Psoas muscle (tissue), 8 donors: Measurements from ENCODE around the gene LGMN. TPM values are rescaled to one million over a fixed set of nuclear protein-coding genes. Genes with fewer than 3 reads are reported as not detected.
A peak's percentile ranks its signal among the peaks of the same experiment; 100 is the strongest.

Source experiments
- ATAC-seq, 4 donors: fragments of 200-7000 bp; cut with Tn5 transposase; one replicate each; pipeline ENCODE4 v1.9.1; 2020; ENCODE audit warnings: moderate library complexity in 3 of 4, mild to moderate bottlenecking in 2 of 4
- DNase-seq, 2 donors: peaks; one replicate each; pipeline ENCODE4 v3.0.0-alpha.2; 2020
- H3K27ac ChIP-seq: fragments of 200-600 bp; one replicate; pipeline ENCODE4 v1.8.0; 2022
- H3K27me3 ChIP-seq, 3 donors: fragments of 200-600 bp in 1 of 3; one replicate each; pipeline versions ENCODE4 v1.6.1 to v1.8.0; 2013 to 2022; ENCODE audit warnings: low read length in 2 of 3, mild to moderate bottlenecking in 2 of 3, moderate library complexity in 1 of 3; ENCODE audit not compliant: insufficient read depth in 3 of 3
- H3K36me3 ChIP-seq, 2 donors: fragments of 200-600 bp in 1 of 2; one replicate each; pipeline versions ENCODE4 v1.6.1 to v1.8.0; 2013 to 2022; ENCODE audit warnings: low read depth in 1 of 2, mild to moderate bottlenecking in 1 of 2, moderate library complexity in 1 of 2; ENCODE audit not compliant: insufficient read depth in 1 of 2
- H3K4me1 ChIP-seq: fragments of 200-600 bp; one replicate; pipeline ENCODE4 v1.8.0; 2022
- H3K4me3 ChIP-seq: fragments of 200-600 bp; one replicate; pipeline ENCODE4 v1.8.0; 2022; ENCODE audit warnings: mild to moderate bottlenecking
- H3K9me3 ChIP-seq: fragments of 200-600 bp; one replicate; pipeline ENCODE4 v1.8.0; 2022
- WGBS, 3 donors: extraction: QIAGEN DNeasy Blood & Tissue Kit; methylation state at CpG; one replicate each; pipeline versions ENCODE4 v1.1.6 to v1.1.7; 2013; 5-methylcytosine and 5-hydroxymethylcytosine counted together
- intact Hi-C, 2 donors: fragments of 100-400 bp; cut with DNase I; formaldehyde crosslinking; loops; one replicate each; pipeline versions ENCODE4 v1.11.0 to v1.14.2; 2022
- polyA plus RNA-seq, 3 donors: library from polyadenylated mRNA; stranded (reverse); fragments of 200-250 nt; gene quantifications; one replicate each; pipeline ENCODE4 v1.2.3, GENCODE V29; 2013
- total RNA-seq, 4 donors: library from RNA; stranded (reverse); fragmentation: NEBNext Ultra II Directional in 2 of 4; extraction: Animal tissue kit (Norgen Biotek cat#: 25700) in 2 of 4; gene quantifications; one replicate each; pipeline versions ENCODE4 v1.2.1 to v1.2.4, GENCODE V29; 2021 to 2023
- TF ChIP-seq, protein P1 (sequence below): fragments of 200-600 bp; IDR thresholded peaks from one replicate; pipeline ENCODE4 v1.8.0; 2022; ENCODE audit warnings: antibody characterized with exemption
- donor health status: healthy with polysubstance abuse.
- donor health status: DM: no; HTN: no; CAD: no; lungs with moderate emphysema.
- donor health status: Bipolar disorder and iron deficiency.
- donor health status: healthy.
- donor health status: DM: yes; HTN: yes; CAD: no.
- donor health status: DM: no; HTN: no; CAD: no.
- donor health status: DM: no; HTN: no; CAD: no.
- donor health status: DM: yes; HTN: yes; CAD: no.

LGMN gene
- total and polyA plus RNA-seq, 7 donors: 27.2 to 56.8 (median 49.3) TPM

DNA sequence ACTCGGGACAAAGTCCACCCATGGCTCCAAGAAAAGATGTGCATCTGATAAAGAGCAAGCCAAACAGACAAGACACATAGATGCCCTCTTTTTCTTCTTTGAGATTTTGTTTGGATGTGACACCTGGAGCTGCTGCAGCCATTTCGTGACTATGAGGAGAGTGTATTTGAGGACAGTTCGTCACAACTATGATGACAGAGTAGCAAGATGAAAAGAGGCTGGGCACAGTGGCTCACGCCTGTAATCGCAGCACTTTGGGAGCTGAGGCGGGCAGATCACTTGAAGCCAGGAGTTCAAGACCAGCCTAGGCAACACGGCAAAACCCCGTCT lies 21.5 kb downstream of the LGMN start:
- ATAC-seq: no peak
- Histone ChIP-seq H3K27me3 (no peaks in the 10 kb centered on the region), H3K4me1 (peaks cover 8% of the 10 kb centered on the region), H3K9me3 (no peaks in the 10 kb centered on the region), H3K27ac (no peak overlapping the region), H3K36me3 (peaks cover 0 to 24% of the 10 kb centered on the region in 2 donors), H3K4me3 (no peak overlapping the region)
- WGBS, 3 donors: 84 to 99% (median 89%) methylated on average over 8 of the region's 8 CpGs
- no peak for DNase-seq
- intact Hi-C loops: no loop called here
- TF ChIP-seq, protein P1, sequence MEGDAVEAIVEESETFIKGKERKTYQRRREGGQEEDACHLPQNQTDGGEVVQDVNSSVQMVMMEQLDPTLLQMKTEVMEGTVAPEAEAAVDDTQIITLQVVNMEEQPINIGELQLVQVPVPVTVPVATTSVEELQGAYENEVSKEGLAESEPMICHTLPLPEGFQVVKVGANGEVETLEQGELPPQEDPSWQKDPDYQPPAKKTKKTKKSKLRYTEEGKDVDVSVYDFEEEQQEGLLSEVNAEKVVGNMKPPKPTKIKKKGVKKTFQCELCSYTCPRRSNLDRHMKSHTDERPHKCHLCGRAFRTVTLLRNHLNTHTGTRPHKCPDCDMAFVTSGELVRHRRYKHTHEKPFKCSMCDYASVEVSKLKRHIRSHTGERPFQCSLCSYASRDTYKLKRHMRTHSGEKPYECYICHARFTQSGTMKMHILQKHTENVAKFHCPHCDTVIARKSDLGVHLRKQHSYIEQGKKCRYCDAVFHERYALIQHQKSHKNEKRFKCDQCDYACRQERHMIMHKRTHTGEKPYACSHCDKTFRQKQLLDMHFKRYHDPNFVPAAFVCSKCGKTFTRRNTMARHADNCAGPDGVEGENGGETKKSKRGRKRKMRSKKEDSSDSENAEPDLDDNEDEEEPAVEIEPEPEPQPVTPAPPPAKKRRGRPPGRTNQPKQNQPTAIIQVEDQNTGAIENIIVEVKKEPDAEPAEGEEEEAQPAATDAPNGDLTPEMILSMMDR: no peak

GRCh38 chr14:92726135-92726932 lies 22.1 kb downstream of the LGMN start:
- no peak overlapping the region for H3K27ac ChIP-seq
- intact Hi-C loops: no loop called here
- peak in 2 of 4 donors; percentile 42 to 59 for ATAC-seq

GRCh38 chr14:92724516-92725340 lies 23.7 kb downstream of the LGMN start:
- no peaks in the 10 kb centered on the region for H3K27me3 ChIP-seq
- TF ChIP-seq, protein P1: no peak
- WGBS, 3 donors: 31 to 56% (median 41%) methylated on average over 14 of the region's 14 CpGs
- no peak for DNase-seq
- H3K4me1 ChIP-seq: peaks cover 8% of the 10 kb centered on the region
- H3K4me3 ChIP-seq: peak overlapping the region; percentile 32
- peak overlapping the region; percentile 63 for H3K27ac ChIP-seq
- no peaks in the 10 kb centered on the region for H3K9me3 ChIP-seq
- H3K36me3 ChIP-seq: peaks cover 0 to 2% of the 10 kb centered on the region in 2 donors
- intact Hi-C loops: no loop called here
- ATAC-seq: peak; percentile 63 to 75 (median 68)

More at GRCh38 chr14:92726135-92726932, 22.1 kb downstream of the LGMN start:
- peak; percentile 69 to 77 for DNase-seq
- Histone ChIP-seq H3K27me3 (no peaks in the 10 kb centered on the region), H3K9me3 (no peaks in the 10 kb centered on the region), H3K4me3 (no peak overlapping the region), H3K36me3 (peaks cover 0 to 18% of the 10 kb centered on the region in 2 donors), H3K4me1 (peaks cover 8% of the 10 kb centered on the region)
- TF ChIP-seq, protein P1: no peak
- WGBS, 3 donors: 83 to 91% (median 85%) methylated on average over 11 to 12 of the region's 12 CpGs

DNA sequence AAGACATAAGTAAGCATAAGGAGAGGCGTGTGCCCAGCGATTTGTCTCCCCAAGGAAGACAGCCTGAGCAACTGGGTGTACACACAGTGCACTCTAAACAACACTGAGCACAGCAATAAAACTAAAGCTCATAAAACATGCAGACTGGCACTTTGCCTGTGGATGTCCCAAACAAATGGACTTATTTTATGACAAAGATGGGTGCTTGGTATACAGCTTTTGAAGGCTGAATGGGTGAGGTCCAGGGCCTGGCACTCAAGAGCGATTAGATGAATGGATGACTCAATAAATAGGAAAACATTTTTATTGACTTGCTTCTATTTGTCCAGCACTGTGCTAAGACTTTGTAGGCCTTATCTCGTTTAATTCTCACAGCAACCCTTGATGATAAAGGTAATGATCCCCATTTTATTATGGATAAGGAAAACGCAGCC lies 28.5 kb downstream of the LGMN start:
- Histone ChIP-seq H3K4me3 (no peak overlapping the region), H3K36me3 (peaks cover 0 to 7% of the 10 kb centered on the region in 2 donors), H3K27ac (no peak overlapping the region), H3K9me3 (no peaks in the 10 kb centered on the region), H3K27me3 (no peaks in the 10 kb centered on the region), H3K4me1 (peaks cover 5% of the 10 kb centered on the region)
- DNase-seq: no peak
- intact Hi-C loops: no loop called here
- 74 to 88% (median 85%) methylated on average over 5 of the region's 5 CpGs for WGBS, 3 donors
- TF ChIP-seq, protein P1: no peak
- ATAC-seq: peak in 1 of 4 donors; percentile 48
